Measurements from ENCODE around the gene TAS2R40. TPM values are rescaled to one million over a fixed set of nuclear protein-coding genes. Genes with fewer than 3 reads are reported as not detected.

The TAS2R40 gene
- total and polyA plus RNA-seq, 3 experiments from 2014 or later, result not detected

- Histone ChIP-seq H3K9me3 (ENCODE audit: low read length) (no peaks in the 10 kb centered on the region), H3K4me1 (ENCODE audit: insufficient read depth, low read length) (peaks cover 75% of the 10 kb centered on the region), H3K27me3 (ENCODE audit: insufficient read depth, low read length, poor library complexity, severe bottlenecking) (no peaks in the 10 kb centered on the region), H3K4me3 (ENCODE audit: low read length) (no peak overlapping the region), H3K36me3 (ENCODE audit: insufficient read depth, low read length) (no peaks in the 10 kb centered on the region), H3K27ac (ENCODE audit: low read depth, low read length) (no peak overlapping the region)
- H3K27ac Mint-ChIP-seq, result peak overlapping the region in 7 of 8 donors; percentile 5 to 85 (median 75)
- peaks cover 5 to 11% (median 8%) of the 10 kb centered on the region in 3 donors for H3K36me3 Mint-ChIP-seq
- CTCF ChIA-PET, result interaction anchor here (0.7 to 4.7 kb wide), 7 partner anchors 11 to 124 kb away, joined by 3 to 69 read pairs (median 4); partner anchors contain the start of gene CASP2
- peaks cover 71 to 91% (median 91%) of the 10 kb centered on the region in 3 donors for H3K4me1 Mint-ChIP-seq
- no peaks in the 10 kb centered on the region for H3K27me3 Mint-ChIP-seq
- peaks cover 6 to 13% (median 8%) of the 10 kb centered on the region in 5 donors for H3K9me3 Mint-ChIP-seq
- peak overlapping the region in 3 of 7 donors; percentile 13 to 43 (median 23) for H3K4me3 Mint-ChIP-seq
- DNase-seq, result no peak
- POLR2A ChIA-PET, result interaction anchor here (1.1 kb wide), 1 partner anchor 24 kb away, joined by 6 read pairs; no protein-coding TSS in a partner anchor
Measured at GRCh38 chr7:143255564-143255963, 33.7 kb downstream of the TAS2R40 start.

DNA sequence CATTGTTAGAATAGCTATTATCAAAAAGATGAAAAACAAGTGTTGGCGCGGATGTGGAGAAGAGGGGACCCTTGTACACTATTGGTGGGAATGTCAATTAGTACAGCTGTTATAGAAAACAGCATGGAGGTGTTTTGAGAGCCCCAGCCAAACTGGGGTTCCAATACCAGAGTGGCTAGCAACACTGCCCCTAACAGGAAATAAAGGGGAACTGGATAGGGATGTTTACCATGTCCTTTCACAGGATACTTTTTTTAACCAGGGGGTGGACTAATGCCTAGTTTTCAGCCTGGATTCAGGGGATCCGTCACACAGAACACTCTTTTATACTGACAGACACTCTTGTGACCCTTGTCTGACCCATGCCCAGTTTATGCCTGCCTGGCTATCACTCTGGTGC lies 34.5 kb downstream of the TAS2R40 start:
- ChIA-PET CTCF (interaction anchor here (0.9 to 4.7 kb wide), 6 partner anchors 10 to 124 kb away, joined by 3 to 69 read pairs (median 5); no protein-coding TSS in a partner anchor), POLR2A (interaction anchor here (1.3 kb wide), 1 partner anchor 32 kb away, joined by 3 read pairs; the partner anchor contains the start of gene CASP2)
- Histone ChIP-seq H3K27ac (ENCODE audit: low read depth, low read length) (no peak overlapping the region), H3K4me3 (ENCODE audit: low read length) (no peak overlapping the region), H3K4me1 (ENCODE audit: insufficient read depth, low read length) (peaks cover 69% of the 10 kb centered on the region), H3K9me3 (ENCODE audit: low read length) (no peaks in the 10 kb centered on the region), H3K27me3 (ENCODE audit: insufficient read depth, low read length, poor library complexity, severe bottlenecking) (no peaks in the 10 kb centered on the region), H3K36me3 (ENCODE audit: insufficient read depth, low read length) (no peaks in the 10 kb centered on the region)
- H3K27me3 Mint-ChIP-seq, result no peaks in the 10 kb centered on the region
- no peak for DNase-seq
- peak overlapping the region; percentile 12 to 89 (median 72) for H3K27ac Mint-ChIP-seq
- peak overlapping the region in 2 of 7 donors; percentile 1 to 10 for H3K4me3 Mint-ChIP-seq
- H3K4me1 Mint-ChIP-seq, result peaks cover 64 to 89% (median 83%) of the 10 kb centered on the region in 3 donors
- H3K36me3 Mint-ChIP-seq, result peaks cover 5 to 11% (median 8%) of the 10 kb centered on the region in 3 donors
- peaks cover 6 to 13% (median 8%) of the 10 kb centered on the region in 5 donors for H3K9me3 Mint-ChIP-seq

DNA sequence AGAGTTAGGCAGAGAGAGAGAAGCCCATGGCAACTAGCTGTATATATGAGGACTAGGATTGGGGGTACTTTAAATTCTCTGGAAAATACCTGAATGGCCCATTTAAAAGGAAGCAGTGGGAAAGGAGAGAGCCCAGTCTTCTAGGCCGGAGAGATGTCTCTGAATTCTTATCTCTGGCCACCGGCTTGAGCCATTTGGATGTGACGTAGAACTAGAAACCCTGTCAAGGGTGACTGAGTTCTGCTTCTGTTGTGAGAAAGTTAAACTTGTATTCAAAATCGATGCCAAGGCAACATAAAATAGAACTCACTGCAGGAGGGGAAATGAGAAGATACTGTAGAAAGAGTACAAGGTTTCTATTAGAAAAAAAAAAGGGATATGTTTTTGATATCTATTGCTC lies 35.1 kb downstream of the TAS2R40 start:
- H3K36me3 Mint-ChIP-seq, result peaks cover 5 to 8% (median 6%) of the 10 kb centered on the region in 3 donors
- POLR2A ChIA-PET, result interaction anchor here (1.3 kb wide), 1 partner anchor 31 kb away, joined by 3 read pairs; the partner anchor contains the start of gene CASP2
- no peaks in the 10 kb centered on the region for H3K9me3 ChIP-seq (ENCODE audit: low read length)
- CTCF ChIA-PET, result interaction anchor here (1.1 to 4.7 kb wide), 3 partner anchors 9 to 52 kb away, joined by 3 to 69 read pairs (median 6); no protein-coding TSS in a partner anchor
- H3K27me3 Mint-ChIP-seq, result no peaks in the 10 kb centered on the region
- peaks cover 6 to 10% (median 7%) of the 10 kb centered on the region in 5 donors for H3K9me3 Mint-ChIP-seq
- H3K4me3 Mint-ChIP-seq, result peak overlapping the region in 1 of 7 donors; percentile 46
- no peak overlapping the region for H3K4me3 ChIP-seq (ENCODE audit: low read length)
- H3K27me3 ChIP-seq (ENCODE audit: insufficient read depth, low read length, poor library complexity, severe bottlenecking), result no peaks in the 10 kb centered on the region
- H3K27ac ChIP-seq (ENCODE audit: low read depth, low read length), result no peak overlapping the region
- peaks cover 60 to 89% (median 83%) of the 10 kb centered on the region in 3 donors for H3K4me1 Mint-ChIP-seq
- DNase-seq, result no peak
- peaks cover 63% of the 10 kb centered on the region for H3K4me1 ChIP-seq (ENCODE audit: insufficient read depth, low read length)
- peak overlapping the region in 7 of 8 donors; percentile 12 to 89 (median 69) for H3K27ac Mint-ChIP-seq
- no peaks in the 10 kb centered on the region for H3K36me3 ChIP-seq (ENCODE audit: insufficient read depth, low read length)

- Mint-ChIP-seq H3K36me3 (peaks cover 1 to 5% (median 2%) of the 10 kb centered on the region in 3 donors), H3K27ac (peak overlapping the region in 3 of 8 donors; percentile 48 to 76 (median 64)), H3K27me3 (no peaks in the 10 kb centered on the region), H3K4me1 (peaks cover 58 to 88% (median 83%) of the 10 kb centered on the region in 3 donors), H3K9me3 (peaks cover 2 to 6% (median 4%) of the 10 kb centered on the region in 5 donors), H3K4me3 (no peak overlapping the region)
- H3K36me3 ChIP-seq (ENCODE audit: insufficient read depth, low read length), result no peaks in the 10 kb centered on the region
- H3K4me1 ChIP-seq (ENCODE audit: insufficient read depth, low read length), result peaks cover 59% of the 10 kb centered on the region
- no peak overlapping the region for H3K27ac ChIP-seq (ENCODE audit: low read depth, low read length)
- no peaks in the 10 kb centered on the region for H3K27me3 ChIP-seq (ENCODE audit: insufficient read depth, low read length, poor library complexity, severe bottlenecking)
- no peak for DNase-seq
- ChIA-PET CTCF (interaction anchor here (1.1 to 4.7 kb wide), 5 partner anchors 8 to 149 kb away, joined by 3 to 69 read pairs (median 6); no protein-coding TSS in a partner anchor), POLR2A (interaction anchor here (1.3 kb wide), 1 partner anchor 30 kb away, joined by 3 read pairs; the partner anchor contains the start of gene CASP2)
- no peak overlapping the region for H3K4me3 ChIP-seq (ENCODE audit: low read length)
- H3K9me3 ChIP-seq (ENCODE audit: low read length), result no peaks in the 10 kb centered on the region
Measured at GRCh38 chr7:143257501-143257900, 35.7 kb downstream of the TAS2R40 start.

- ChIA-PET CTCF (interaction anchor here (1.0 to 4.7 kb wide), 6 partner anchors 9 to 150 kb away, joined by 3 to 69 read pairs (median 4); no protein-coding TSS in a partner anchor), POLR2A (interaction anchor here (0.6 kb wide), 1 partner anchor 463 kb away, joined by 4 read pairs; no protein-coding TSS in a partner anchor)
- Mint-ChIP-seq H3K9me3 (peaks cover 0 to 2% (median under 1%) of the 10 kb centered on the region in 5 donors), H3K27ac (peak overlapping the region; percentile 41 to 96 (median 90)), H3K36me3 (peaks cover 0 to 7% (median under 1%) of the 10 kb centered on the region in 3 donors), H3K4me1 (peaks cover 55 to 89% (median 80%) of the 10 kb centered on the region in 3 donors), H3K27me3 (no peaks in the 10 kb centered on the region), H3K4me3 (peak overlapping the region; percentile 66 to 85 (median 71))
- Histone ChIP-seq H3K27ac (ENCODE audit: low read depth, low read length) (no peak overlapping the region), H3K4me3 (ENCODE audit: low read length) (peak overlapping the region; percentile 12), H3K27me3 (ENCODE audit: insufficient read depth, low read length, poor library complexity, severe bottlenecking) (no peaks in the 10 kb centered on the region), H3K9me3 (ENCODE audit: low read length) (no peaks in the 10 kb centered on the region), H3K36me3 (ENCODE audit: insufficient read depth, low read length) (no peaks in the 10 kb centered on the region), H3K4me1 (ENCODE audit: insufficient read depth, low read length) (peaks cover 57% of the 10 kb centered on the region)
- no peak for DNase-seq
Measured at GRCh38 chr7:143258831-143259230, 37.0 kb downstream of the TAS2R40 start.

DNA sequence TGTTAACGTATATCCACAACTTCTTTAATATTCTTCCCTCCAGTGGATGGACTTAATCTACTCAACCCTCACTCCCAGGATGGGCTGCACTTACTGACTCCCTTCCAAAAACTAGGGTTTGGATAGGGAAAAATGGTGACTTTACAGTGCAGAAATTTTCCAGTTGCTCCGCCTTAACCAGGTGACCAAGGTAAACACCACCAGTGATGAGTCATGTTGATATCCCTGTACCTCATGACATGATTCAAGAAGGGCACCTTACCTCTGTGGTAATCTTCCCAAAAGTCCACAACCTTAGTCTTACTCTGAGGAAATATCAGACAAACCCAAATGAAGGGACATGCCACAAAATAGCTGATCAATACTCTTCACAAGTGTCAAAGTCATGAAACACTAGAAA lies 37.9 kb downstream of the TAS2R40 start:
- peak overlapping the region; percentile 44 to 94 (median 80) for H3K27ac Mint-ChIP-seq
- no peak overlapping the region for H3K4me3 ChIP-seq (ENCODE audit: low read length)
- no peaks in the 10 kb centered on the region for H3K9me3 Mint-ChIP-seq
- no peaks in the 10 kb centered on the region for H3K27me3 ChIP-seq (ENCODE audit: insufficient read depth, low read length, poor library complexity, severe bottlenecking)
- H3K9me3 ChIP-seq (ENCODE audit: low read length), result no peaks in the 10 kb centered on the region
- peak overlapping the region in 6 of 7 donors; percentile 0 to 72 (median 17) for H3K4me3 Mint-ChIP-seq
- no peak for DNase-seq
- ChIA-PET POLR2A (interaction anchor here (0.6 to 0.7 kb wide), 2 partner anchors 82 to 113 kb away, joined by 3 to 5 read pairs; no protein-coding TSS in a partner anchor), CTCF (interaction anchor here (1.0 to 5.8 kb wide), 4 partner anchors 19 to 116 kb away, joined by 3 to 45 read pairs (median 4); partner anchors contain the start of gene CASP2)
- H3K4me1 Mint-ChIP-seq, result peaks cover 58 to 89% (median 82%) of the 10 kb centered on the region in 3 donors
- no peaks in the 10 kb centered on the region for H3K36me3 ChIP-seq (ENCODE audit: insufficient read depth, low read length)
- peaks cover 0 to 16% (median 0%) of the 10 kb centered on the region in 3 donors for H3K36me3 Mint-ChIP-seq
- H3K27me3 Mint-ChIP-seq, result no peaks in the 10 kb centered on the region
- no peak overlapping the region for H3K27ac ChIP-seq (ENCODE audit: low read depth, low read length)
- peaks cover 59% of the 10 kb centered on the region for H3K4me1 ChIP-seq (ENCODE audit: insufficient read depth, low read length)

GRCh38 chr7:143261901-143262300 lies 40.1 kb downstream of the TAS2R40 start:
- H3K9me3 Mint-ChIP-seq, result no peaks in the 10 kb centered on the region
- Histone ChIP-seq H3K9me3 (ENCODE audit: low read length) (no peaks in the 10 kb centered on the region), H3K27me3 (ENCODE audit: insufficient read depth, low read length, poor library complexity, severe bottlenecking) (no peaks in the 10 kb centered on the region), H3K4me1 (ENCODE audit: insufficient read depth, low read length) (peaks cover 51% of the 10 kb centered on the region), H3K36me3 (ENCODE audit: insufficient read depth, low read length) (peaks cover 2% of the 10 kb centered on the region), H3K4me3 (ENCODE audit: low read length) (no peak overlapping the region), H3K27ac (ENCODE audit: low read depth, low read length) (no peak overlapping the region)
- peak overlapping the region; percentile 63 to 98 (median 92) for H3K27ac Mint-ChIP-seq
- ChIA-PET CTCF (interaction anchor here (1.5 to 5.8 kb wide), 5 partner anchors 14 to 143 kb away, joined by 3 to 45 read pairs (median 5); partner anchors contain the start of gene CASP2), POLR2A (interaction anchor here (2.0 kb wide), 1 partner anchor 25 kb away, joined by 9 read pairs; the partner anchor contains the start of gene CASP2)
- DNase-seq, result no peak
- no peaks in the 10 kb centered on the region for H3K27me3 Mint-ChIP-seq
- peaks cover 0 to 34% (median 10%) of the 10 kb centered on the region in 3 donors for H3K36me3 Mint-ChIP-seq
- peak overlapping the region; percentile 88 to 99 (median 97) for H3K4me3 Mint-ChIP-seq
- peaks cover 49 to 87% (median 78%) of the 10 kb centered on the region in 3 donors for H3K4me1 Mint-ChIP-seq
